HG02840 (cell line): ENCODE data around the gene GRP.

Experiments used
- ATAC-seq: cut with Tn5 transposase; IDR thresholded peaks from one replicate; pipeline ENCODE4 v1.9.1; 2021; ENCODE audit warnings: mild to moderate bottlenecking, moderate library complexity, moderate number of reproducible peaks; ENCODE audit not compliant: unreplicated experiment, low FRiP score

The GRP gene

DNA sequence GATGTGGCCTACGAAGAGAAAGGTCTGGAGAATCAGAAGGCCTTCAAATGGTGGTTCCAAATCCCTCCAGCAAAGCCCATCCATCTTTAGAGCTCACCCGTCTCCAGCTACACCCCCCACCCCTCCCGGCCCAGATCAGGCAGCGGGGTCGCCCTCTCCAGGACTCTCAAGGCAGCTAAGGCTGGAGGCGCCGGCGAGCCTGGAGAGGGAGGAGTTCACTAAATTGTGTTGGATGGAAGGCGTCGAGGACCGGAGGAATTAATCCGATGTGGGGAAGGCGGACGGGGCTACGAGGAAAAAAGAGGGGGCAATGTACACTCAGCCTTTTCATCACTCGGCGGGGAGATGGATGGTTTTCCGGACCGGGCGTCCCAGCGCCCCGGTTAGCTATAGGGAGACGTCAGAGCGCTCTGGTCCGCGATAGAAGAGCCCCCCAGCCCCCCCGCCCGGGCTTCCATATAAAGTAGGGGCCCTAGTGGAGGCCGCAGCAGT lies at the start of gene GRP:
GRP (plus strand) TSS at position 487 of the 492 bp plus-strand sequence. CDS start 108 bp downstream, outside the sequence.
- ATAC-seq: no peak

GRCh38 chr18:59172664-59173249 lies 47.2 kb upstream of the GRP start:
- ATAC-seq: no peak

DNA sequence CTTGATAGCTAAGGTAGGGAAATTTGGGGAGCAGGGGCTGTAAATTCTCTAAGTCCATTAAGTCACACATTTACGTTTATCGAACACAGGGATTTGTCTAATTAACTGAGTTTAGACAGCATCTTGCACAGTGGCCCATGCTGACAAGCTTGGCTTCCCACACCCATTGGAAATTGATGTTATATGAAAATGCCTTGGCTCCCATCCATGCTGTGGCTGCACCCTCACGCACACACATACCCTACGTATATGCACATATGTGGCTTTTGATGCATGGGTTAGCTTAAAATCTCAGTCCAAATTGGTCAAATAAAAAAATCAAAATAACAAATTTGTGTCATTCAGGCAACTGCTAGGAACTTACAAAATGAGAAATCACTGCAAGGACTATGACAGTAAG lies 42.5 kb upstream of the GRP start:
- no peak for ATAC-seq

DNA sequence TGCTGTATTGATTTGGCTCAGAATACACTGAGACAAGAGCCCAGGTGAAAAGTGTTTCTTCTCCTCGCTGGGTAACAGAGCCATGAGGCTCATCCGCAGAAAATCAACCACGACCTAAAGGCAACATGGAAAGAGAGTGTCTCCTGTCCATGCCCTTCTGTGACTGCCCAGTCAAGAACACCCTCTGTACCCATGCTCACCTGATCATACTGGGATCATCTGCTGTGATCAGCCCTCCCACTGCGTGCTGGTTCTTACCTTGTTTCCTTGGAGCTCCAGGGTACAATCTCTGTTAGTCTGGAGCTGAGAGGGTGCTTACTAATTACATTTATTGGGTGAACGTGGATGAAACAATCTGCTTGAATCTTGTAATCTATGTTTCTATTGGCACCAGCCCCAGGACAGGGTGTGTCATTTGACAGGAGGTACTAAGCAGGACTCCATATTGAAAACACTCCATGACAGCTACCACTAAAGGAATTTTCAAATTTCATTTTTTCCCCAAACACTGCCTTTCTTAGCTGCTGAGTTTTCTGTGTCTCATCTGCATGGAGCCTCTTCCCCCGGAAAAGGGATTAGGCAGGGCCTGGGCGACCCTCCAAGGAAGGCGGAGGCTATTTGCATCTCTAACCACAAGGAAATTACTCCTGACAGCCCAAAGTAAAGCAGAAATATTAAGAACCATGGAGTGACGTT lies 39.7 kb upstream of the GRP start:
- no peak for ATAC-seq

- no peak for ATAC-seq
These were observed 37.3 kb upstream of the GRP start for GRCh38 chr18:59182673-59183072.

GRCh38 chr18:59189008-59189407 lies 30.9 kb upstream of the GRP start:
- ATAC-seq: no peak

- no peak for ATAC-seq
These were observed 30.2 kb upstream of the GRP start for GRCh38 chr18:59189746-59190145.

DNA sequence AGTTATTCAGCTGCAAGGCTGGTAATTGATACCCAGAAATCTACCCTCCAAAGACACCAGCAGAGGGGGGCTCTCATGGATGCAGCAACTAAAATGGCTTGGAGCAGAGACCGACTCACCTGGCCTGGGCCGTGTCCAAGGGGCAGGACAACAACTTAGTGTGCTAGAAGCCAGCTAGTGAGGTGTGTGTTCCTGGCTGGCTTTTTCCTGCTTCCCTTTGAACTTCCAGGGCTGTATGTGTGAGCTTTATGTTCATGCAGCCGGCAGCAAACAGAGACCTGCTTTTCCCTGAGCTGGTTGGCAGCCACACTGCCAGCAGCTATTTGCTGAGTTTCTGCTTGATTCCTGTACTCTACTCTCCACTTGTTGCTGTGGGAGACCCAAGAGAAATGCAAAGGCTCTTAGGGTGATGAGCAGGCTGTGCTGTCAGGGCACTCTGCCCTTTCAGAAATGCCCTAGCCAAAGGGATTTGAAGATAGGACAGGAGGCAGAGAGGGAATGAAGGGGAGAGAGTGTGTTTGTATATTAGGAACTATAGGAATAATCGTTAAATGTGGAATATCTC lies 23.7 kb upstream of the GRP start:
- no peak for ATAC-seq

DNA sequence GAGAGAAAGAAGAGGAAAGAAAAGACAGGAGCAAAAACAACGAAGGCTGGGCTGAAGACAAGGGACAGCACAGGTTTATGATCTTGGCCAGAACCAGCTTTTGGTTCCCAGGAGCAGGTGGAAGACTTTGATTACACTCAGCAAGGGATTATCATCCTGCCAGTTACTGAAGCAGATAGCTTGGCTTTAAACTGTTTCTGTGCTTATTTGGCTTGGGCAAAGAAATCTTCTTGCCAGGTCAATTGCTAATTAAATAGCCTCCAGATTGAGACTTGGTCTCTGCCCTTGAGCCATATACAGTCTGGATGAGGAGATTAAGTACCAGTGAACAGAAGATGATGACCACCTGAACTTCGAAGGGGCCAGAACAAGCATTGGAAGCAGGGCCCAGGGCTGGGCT lies 22.3 kb upstream of the GRP start:
- no peak for ATAC-seq

GRCh38 chr18:59198215-59198614 lies 21.7 kb upstream of the GRP start:
- no peak for ATAC-seq

DNA sequence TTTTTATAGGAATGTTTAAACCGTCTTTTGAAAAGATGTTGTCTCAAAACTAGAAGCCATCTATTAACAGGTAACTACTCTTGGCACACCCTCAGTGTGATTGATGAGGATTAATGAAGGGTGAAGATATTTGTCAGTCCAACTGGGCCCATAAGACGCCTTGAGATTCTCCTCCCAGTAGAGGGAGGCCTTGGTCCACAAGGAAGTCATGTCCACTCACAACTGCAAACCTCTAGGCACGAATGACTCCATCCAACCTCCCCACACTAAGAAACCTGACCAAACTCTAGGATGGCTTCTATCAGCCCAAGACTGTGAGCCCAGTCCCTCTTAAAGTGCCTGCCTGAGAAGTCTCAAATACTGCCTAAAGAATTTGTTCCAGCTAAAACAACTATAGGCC lies 19.2 kb upstream of the GRP start:
- no peak for ATAC-seq

DNA sequence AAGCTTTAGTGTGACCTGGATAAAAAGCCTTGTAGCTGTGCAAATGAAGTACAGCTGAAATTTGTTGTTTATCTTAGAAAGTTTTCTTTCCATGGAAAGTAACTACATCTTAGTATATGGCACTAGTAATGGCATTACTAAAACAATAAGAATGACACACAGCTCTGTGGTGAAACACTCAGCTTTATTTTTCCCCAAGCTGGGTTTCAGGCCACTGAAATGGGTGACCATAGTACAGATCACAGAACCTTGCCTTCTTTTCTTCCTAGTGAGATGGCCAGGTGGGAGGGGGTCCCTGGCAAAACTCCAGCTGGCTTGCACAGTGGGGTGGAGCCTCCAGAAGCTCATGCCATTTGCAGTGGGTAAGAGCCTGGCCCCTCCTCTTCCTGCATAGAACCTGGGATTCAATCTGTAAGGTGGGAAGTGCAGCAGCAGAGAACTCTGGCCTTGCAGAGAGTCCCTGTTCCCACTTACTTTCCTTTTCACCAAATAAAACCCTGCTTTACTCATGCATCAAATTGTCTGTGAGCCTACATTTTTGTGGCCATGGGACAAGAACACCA lies 17.6 kb upstream of the GRP start:
- ATAC-seq: no peak

DNA sequence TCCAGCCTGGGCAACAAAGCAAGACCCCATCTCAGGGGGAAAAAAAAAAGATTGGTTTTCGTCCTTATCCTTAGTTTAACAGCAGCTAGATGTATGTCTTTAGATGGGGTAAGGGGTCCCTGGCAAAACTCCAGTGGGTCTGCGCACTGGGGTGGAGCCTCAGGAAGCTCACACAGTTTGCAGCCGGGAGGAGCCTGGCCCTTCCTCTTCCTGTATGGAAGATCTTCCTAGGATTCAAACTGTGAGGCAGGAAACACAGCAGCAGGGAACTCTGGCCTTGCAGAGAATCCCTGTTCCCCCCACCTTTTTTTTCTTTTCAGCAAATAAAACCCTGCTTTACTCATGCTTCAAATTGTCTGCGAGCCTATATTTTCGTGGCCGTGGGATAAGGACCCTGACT lies 12.5 kb upstream of the GRP start:
- ATAC-seq: no peak

DNA sequence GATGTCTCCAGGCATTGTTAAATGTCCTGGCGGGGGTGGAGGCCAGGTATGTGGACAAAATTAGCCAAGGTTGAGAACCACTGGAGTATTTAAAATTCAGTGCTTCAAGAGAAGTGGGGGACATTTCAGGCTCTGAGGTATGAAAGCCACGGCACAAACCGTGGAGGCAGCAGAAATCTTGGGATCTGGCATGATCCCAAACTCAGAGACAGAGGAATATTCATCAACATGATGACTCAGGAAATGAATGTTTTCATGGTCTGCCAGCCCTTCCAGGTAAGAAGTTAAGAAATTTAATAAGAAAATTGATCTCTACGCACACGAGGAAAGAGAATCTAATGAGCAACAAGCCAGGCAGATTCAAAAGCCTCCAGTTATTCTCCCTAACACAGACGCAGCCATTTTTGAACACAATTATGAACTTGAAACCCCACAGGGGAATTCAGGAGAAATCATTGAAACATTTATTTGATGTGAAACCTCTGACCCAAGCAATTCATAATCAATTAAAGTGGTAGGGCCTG lies 11.3 kb upstream of the GRP start:
- ATAC-seq: no peak

GRCh38 chr18:59210299-59210698 lies 9.7 kb upstream of the GRP start:
- no peak for ATAC-seq

DNA sequence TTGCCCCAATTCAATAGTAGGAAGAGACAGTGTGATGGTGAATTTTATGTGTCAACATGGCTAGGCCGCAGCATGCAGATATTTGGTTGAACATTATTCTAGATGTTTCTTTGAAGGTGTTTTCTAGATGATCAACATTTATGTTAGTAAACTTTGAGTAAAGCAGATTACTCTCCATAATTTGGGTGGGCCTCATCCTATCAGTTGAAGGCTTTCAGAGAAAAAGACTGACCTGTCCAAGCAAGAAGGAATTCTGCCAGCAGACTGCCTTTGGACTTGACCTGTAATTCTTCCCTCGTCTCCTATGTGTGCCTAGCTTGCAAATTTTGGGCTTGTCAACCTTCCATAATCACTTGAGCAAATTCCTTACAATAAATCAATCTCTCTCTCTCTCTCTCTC lies 8.3 kb upstream of the GRP start:
- ATAC-seq: no peak

DNA sequence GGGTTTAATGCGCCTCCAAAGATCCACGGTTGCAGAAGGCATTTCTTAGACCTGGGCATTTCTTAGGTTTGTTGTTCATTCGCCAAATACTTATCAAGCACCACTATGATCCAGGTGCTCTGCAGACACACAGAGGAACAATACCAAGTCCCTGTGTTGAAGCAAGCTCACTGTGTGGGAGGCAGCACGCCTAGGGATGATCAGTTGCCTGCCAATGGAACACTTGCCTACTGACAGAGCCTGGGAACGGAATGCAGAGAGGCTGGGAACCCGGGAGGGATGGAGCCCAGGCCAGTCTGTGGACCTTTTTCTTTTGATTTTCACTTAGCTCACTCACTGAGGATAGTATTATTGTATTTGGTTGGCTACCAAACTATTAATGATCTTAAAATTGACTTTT lies 1.9 kb upstream of the GRP start:
- ATAC-seq: no peak

DNA sequence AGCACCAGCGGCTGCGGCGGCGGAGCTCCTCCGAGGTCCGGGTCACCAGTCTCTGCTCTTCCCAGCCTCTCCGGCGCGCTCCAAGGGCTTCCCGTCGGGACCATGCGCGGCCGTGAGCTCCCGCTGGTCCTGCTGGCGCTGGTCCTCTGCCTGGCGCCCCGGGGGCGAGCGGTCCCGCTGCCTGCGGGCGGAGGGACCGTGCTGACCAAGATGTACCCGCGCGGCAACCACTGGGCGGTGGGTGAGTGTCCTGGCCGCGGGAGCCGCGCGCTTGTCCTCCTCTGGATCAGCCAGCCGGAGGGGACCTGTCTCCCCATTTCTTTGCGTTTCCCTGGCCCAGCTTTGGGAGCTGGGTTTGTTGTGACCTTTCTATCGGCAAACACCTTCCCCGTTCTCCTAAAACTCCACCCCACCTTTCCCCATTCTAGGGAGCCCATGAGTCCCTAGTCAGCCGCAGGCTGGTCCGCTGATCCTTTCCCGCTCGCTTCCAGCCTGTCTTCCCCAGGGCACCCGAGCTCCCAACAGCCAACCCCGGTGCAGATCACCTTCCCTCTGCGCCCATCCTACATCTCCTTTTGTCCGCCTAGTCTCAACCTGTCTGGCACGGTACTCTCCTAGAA lies 316 bp downstream of the GRP start:
- no peak for ATAC-seq

- ATAC-seq: no peak
These were observed 1.1 kb downstream of the GRP start for GRCh38 chr18:59220784-59221765.

DNA sequence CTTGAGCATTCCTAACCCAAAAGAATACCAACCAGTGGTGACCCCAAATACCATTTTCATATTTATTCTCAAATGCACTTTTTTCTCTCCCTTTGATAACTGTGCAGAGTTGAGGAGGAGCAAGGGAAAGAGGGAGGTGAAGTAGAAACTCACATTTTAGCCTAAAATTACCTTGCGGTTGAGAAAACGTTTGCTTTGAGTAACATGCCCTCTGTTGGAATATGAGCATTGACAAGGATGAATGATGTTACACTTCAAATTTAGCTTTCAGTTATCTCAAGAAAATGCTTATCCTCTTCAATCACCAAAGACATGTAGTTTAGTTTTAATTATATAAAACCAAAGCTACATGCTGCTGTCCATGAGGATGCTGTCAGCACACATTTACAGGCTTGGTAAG lies 2.4 kb downstream of the GRP start:
- ATAC-seq: no peak
